Muscle of arm (tissue), 12 donors: ENCODE data around the gene CEP120. TPM values are rescaled to one million over a fixed set of nuclear protein-coding genes. Genes with fewer than 3 reads are reported as not detected.
"Not testable (repeated sequence)": the region's sequence is repeated elsewhere in the genome, so short reads cannot be mapped to it uniquely, and the experiment has no call there.

Experiments used
- DNase-seq: peaks from one replicate; pipeline ENCODE4 v3.0.0-alpha.2; 2013
- polyA plus RNA-seq, 12 donors: library from polyadenylated mRNA; unstranded; fragments of 120-200 nt; gene quantifications; one replicate each; pipeline ENCODE4 v1.2.1, GENCODE V29; 2013; ENCODE audit not compliant: insufficient read length in 12 of 12

The CEP120 gene
- polyA plus RNA-seq, 12 donors = 8.0 to 18.9 (median 13.0) TPM; not detected in 1

- no peak for DNase-seq
These were observed 17.4 kb upstream of the CEP120 start for GRCh38 chr5:123440456-123441181.

- DNase-seq = no peak
These were observed 16.5 kb upstream of the CEP120 start for GRCh38 chr5:123439709-123440108.

GRCh38 chr5:123438902-123439301, 15.7 kb upstream of the CEP120 start:
- DNase-seq = no peak

- DNase-seq = no peak
These were observed 15.0 kb upstream of the CEP120 start for GRCh38 chr5:123438244-123438643.

GRCh38 chr5:123436201-123436600, 13.0 kb upstream of the CEP120 start:
- DNase-seq = no peak

GRCh38 chr5:123434796-123435195, 11.6 kb upstream of the CEP120 start:
- DNase-seq = no peak

GRCh38 chr5:123433596-123433995, 10.4 kb upstream of the CEP120 start:
- no peak for DNase-seq

- not testable (repeated sequence) for DNase-seq
These were observed 7.2 kb upstream of the CEP120 start for GRCh38 chr5:123430441-123430840.

- no peak for DNase-seq
These were observed 6.8 kb upstream of the CEP120 start for GRCh38 chr5:123429993-123430392.

- no peak for DNase-seq
These were observed 6.2 kb upstream of the CEP120 start for GRCh38 chr5:123429221-123429954.

GRCh38 chr5:123428521-123429220, 5.5 kb upstream of the CEP120 start:
- no peak for DNase-seq

- no peak for DNase-seq
These were observed 4.1 kb upstream of the CEP120 start for GRCh38 chr5:123427281-123427680.

GRCh38 chr5:123425431-123425830, 2.2 kb upstream of the CEP120 start:
- no peak for DNase-seq

- peak; percentile 49 for DNase-seq
These were observed 548 bp downstream of the CEP120 start for GRCh38 chr5:123422433-123423277.

GRCh38 chr5:123421773-123422172, 1.4 kb downstream of the CEP120 start:
- no peak for DNase-seq

GRCh38 chr5:123414974-123415373, 8.2 kb downstream of the CEP120 start:
- no peak for DNase-seq

GRCh38 chr5:123412206-123412605, 11.0 kb downstream of the CEP120 start:
- DNase-seq = no peak

GRCh38 chr5:123401999-123402398, 21.2 kb downstream of the CEP120 start:
- not testable (repeated sequence) for DNase-seq

GRCh38 chr5:123401320-123401719, 21.9 kb downstream of the CEP120 start:
- DNase-seq = no peak

- not testable (repeated sequence) for DNase-seq
These were observed 22.3 kb downstream of the CEP120 start for GRCh38 chr5:123400870-123401291.

GRCh38 chr5:123398058-123398733, 25.0 kb downstream of the CEP120 start:
- DNase-seq = no peak
